ENCODE results near the gene WDFY4.

DNA sequence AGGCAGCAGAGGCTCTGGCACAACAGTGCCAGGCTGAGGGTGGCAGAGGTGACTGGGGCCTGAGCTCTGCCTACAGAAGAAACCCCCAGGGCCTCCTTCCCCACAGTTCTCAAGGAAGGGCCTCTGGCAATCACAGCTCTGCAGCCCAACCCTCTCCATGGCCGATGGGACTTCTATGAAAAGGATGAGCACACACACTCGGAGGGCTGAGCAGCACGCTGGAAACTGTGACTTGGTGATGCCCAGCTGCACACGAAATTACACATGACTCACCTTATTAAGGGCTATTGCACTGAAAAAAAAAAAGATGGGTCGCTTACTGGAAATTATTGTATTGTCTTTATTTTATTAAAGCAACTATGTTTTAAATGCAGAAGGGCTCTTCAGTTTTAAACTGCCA, 297.9 kb downstream of the WDFY4 start:
- TF ChIP-seq, protein P1, sequence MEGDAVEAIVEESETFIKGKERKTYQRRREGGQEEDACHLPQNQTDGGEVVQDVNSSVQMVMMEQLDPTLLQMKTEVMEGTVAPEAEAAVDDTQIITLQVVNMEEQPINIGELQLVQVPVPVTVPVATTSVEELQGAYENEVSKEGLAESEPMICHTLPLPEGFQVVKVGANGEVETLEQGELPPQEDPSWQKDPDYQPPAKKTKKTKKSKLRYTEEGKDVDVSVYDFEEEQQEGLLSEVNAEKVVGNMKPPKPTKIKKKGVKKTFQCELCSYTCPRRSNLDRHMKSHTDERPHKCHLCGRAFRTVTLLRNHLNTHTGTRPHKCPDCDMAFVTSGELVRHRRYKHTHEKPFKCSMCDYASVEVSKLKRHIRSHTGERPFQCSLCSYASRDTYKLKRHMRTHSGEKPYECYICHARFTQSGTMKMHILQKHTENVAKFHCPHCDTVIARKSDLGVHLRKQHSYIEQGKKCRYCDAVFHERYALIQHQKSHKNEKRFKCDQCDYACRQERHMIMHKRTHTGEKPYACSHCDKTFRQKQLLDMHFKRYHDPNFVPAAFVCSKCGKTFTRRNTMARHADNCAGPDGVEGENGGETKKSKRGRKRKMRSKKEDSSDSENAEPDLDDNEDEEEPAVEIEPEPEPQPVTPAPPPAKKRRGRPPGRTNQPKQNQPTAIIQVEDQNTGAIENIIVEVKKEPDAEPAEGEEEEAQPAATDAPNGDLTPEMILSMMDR (optimal IDR thresholded peaks at IDR 0.05 in 1 of 3, IDR thresholded peaks at IDR 0.05 in 1 of 3, conservative IDR thresholded peaks at IDR 0.05 in 1 of 3; ENCODE audit: extremely low read depth in 1 of 3, insufficient read depth in 2 of 3, low read length in 3 of 3): no peak
- no peak for TF ChIP-seq EZH2 (IDR thresholded peaks at IDR 0.05; ENCODE audit: low read length)

Data from keratinocyte (primary cell).